AG09319 (cell line): ENCODE results near the gene GSTCD.
"Not testable (repeated sequence)": the region's sequence is repeated elsewhere in the genome, so short reads cannot be mapped to it uniquely, and the experiment has no call there.

ENCODE experiments used
- DNase-seq: peaks from one replicate; pipeline ENCODE4 v3.0.0-alpha.2; 2010; ENCODE audit warnings: low read depth; ENCODE audit errors: extremely low read depth
- TF ChIP-seq, protein P1 (sequence below): IDR thresholded peaks from 2 replicates; pipeline ENCODE4 v1.5.1; 2011; ENCODE audit warnings: low read depth, mild to moderate bottlenecking, inconsistent platforms, low read length, moderate library complexity

The GSTCD gene

DNA sequence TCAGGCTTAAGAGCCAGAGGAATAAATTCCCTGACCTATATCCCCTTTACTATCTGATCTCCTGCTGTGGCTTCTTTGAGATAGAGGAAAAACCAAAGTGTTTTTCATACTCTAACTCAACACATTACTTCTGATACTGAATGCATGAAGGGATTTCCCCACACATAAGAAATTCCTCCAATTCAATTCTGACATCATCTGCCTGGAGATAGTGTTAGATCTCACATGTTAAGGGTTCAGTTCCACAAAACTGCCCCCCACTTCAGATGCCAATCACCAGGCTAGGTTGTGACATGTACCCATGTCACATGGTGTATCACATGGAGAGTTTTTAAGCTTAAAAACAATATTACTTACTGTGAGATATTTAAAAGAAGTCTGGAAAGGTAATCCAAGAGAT, 46.8 kb downstream of the GSTCD start:
- TF ChIP-seq, protein P1, sequence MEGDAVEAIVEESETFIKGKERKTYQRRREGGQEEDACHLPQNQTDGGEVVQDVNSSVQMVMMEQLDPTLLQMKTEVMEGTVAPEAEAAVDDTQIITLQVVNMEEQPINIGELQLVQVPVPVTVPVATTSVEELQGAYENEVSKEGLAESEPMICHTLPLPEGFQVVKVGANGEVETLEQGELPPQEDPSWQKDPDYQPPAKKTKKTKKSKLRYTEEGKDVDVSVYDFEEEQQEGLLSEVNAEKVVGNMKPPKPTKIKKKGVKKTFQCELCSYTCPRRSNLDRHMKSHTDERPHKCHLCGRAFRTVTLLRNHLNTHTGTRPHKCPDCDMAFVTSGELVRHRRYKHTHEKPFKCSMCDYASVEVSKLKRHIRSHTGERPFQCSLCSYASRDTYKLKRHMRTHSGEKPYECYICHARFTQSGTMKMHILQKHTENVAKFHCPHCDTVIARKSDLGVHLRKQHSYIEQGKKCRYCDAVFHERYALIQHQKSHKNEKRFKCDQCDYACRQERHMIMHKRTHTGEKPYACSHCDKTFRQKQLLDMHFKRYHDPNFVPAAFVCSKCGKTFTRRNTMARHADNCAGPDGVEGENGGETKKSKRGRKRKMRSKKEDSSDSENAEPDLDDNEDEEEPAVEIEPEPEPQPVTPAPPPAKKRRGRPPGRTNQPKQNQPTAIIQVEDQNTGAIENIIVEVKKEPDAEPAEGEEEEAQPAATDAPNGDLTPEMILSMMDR: no peak

DNA sequence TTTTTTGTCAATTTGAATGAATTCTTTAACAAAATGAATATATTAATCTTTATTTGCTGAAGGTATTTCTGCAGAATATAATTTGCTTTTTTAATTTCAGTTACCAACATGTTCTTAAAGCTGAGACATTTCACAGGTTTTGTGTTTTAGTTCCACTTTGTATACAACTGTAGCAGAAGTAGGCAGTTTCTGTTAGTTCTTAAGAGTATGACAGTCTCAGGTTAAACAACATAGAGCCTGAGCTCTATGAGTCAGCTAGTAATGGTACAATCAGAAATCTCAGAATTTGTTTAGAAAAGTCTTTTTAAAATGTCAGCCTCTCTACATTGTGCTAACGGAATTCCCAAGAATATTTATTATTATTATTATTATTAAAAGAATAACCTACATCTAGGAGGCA, 50.4 kb downstream of the GSTCD start:
- TF ChIP-seq, protein P1: no peak
- no peak for DNase-seq

More for the DNA sequence above, 46.8 kb downstream of the GSTCD start:
- no peak for DNase-seq

DNA sequence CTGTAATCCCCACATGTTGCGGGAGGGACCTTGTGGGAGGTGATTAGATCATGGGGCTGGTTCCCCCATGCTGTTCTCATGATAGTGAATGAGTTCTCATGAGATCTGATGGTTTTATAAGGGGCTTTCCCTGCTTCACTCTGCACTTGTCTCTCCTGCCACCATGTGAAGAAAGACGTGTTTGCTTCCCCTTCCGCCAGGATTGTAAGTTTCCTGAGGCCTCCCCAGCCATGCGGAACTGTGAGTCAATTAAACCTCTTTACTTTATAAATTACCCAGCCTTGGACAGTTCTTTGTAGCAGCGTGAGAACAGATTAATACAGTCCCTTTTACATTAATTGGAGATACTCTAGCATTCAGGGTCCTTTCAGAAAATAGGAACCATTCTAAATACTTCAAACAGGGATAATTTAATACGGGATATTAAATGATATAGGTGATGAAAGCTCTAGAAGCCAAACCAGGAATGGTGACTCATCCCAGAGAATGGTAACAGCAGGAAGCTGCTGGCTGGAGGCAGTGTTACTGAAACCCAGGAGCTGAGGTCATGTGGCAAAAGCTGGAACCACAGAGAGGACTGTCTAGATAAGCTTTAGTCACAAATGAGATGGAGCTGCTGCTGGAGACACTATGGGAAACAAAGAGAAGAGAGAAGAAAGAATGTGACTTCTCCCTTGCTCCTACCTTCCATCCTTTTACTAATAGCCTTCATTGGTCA, 57.3 kb downstream of the GSTCD start:
- TF ChIP-seq, protein P1: no peak
- peak; percentile 29 for DNase-seq

DNA sequence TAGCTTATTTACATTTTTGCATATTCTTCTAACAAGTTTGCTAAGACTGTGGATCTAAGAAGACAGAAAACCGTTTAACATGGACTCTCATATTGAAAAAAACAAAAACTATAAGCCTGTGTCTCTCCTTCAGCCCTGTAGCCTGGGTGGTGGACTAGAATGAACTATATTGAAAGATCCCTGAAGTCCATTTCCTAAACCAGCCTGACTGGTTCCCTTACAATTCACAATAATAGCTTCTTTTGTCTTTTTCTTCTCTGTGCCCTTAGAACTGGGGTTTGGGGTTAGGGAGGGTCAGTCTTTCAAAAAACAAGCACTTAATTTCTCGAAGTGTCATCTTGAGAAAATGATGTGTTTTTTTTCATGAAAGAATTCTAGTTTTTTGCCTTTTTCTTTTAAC, 59.0 kb downstream of the GSTCD start:
- DNase-seq: no peak
- TF ChIP-seq, protein P1: no peak

DNA sequence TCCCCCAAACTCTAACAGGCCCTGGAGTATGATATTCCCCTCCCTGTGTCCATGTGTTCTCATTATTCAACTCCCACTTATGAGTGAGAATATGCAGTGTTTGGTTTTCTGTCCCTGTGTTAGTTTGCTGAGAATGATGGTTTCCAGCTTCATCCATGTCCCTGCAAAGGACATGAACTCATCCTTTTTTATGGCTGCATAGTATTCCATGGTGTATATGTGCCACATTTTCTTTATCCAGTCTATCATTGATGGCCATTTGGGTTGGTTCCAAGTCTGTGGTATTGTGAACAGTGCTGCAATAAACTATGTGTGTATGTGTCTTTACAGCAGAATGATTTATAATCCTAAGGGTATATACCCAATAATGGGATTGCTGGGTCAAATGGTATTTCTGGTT, 61.9 kb downstream of the GSTCD start:
- DNase-seq: not testable (repeated sequence)

DNA sequence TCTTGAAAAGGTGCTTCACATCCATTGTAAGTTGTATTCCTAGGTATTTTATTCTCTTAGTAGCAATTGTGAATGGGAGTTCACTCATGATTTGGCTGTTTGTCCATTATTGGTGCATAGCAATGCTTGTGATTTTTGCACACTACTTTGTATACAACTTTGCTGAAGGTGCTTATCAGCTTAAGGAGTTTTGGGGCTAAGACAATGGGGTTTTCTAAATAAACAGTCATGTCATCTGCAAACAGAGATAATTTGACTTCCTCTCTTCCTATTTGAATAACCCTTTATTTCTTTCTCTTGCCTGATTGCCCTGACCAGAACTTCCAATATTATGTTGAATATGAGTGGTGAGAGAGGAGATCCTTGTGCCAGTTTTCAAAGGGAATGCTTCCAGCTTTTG, 63.5 kb downstream of the GSTCD start:
- DNase-seq: not testable (repeated sequence)

DNA sequence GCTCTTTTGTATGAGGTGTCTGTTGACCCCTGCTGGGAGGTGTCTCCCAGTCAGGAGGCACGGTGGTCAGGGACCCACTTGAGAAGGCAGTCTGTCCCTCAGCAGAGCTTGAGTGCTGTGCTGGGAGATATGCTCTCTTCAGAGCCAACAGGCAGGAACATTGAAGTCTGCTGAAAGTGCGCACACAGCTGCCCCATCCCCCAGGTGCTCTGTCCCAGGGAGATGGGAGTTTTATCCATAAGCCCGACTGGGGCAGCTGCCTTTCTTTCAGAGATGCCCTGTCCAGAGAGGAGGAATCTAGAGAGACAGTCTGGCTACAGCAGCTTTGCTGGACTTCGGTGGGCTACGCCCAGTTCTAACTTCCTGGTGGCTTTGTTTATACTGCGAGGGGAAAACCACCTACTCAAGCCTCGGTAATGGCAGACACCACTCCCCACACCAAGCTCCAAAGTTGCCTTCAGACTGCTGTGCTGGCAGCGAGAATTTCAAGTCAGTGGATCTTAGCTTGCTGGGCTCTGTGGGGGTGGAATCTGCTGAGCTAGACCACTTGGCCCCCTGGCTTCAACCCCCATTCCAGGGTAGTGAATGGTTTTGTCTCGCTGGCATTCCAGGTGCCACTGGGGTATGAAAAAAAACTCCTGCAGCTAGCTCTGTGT, 67.3 kb downstream of the GSTCD start:
- not testable (repeated sequence) for DNase-seq

DNA sequence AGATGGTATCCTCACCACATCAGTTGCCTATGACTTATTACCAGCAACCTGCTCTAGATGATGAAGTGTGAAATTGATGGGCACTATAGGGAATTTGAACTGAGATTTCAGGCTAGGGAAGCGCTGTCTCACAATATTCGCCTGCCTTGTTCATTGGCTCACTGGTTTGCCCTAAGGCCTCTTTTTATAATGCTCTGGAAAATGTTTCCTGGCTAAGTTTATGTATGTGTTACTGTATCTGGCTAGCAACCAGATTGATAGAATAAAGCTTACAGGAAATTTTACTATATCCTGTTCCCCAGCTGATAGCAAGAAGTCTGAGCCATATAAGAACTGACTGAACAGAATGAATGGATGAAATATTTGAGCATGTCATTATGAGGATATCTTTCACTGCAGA, 71.6 kb downstream of the GSTCD start:
- DNase-seq: no peak
- TF ChIP-seq, protein P1: no peak

DNA sequence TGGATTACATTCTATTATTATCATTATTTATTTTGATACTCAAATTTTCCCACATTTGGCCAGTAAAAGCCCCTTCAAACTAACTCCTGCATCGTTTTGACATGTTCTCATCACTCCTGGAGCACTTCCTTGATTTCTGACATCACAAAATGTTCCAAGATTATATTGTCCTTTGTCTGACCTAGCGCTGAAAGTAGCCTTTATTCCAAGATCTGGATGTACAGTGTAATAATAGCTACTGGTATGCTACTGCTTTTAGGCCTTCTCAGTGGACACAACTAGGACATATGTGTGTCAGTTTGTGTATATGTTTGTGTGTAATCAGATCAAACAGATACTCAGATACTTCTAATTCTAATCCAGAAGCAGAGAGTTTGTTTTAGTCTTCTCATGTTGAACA, 76.2 kb downstream of the GSTCD start:
- TF ChIP-seq, protein P1: no peak

More for the DNA sequence above, 76.2 kb downstream of the GSTCD start:
- DNase-seq: no peak
